GM21737 (cell line): ENCODE data around the gene GOLPH3L.
"Not testable (repeated sequence)": the region's sequence is repeated elsewhere in the genome, so short reads cannot be mapped to it uniquely, and the experiment has no call there.

Experiments used
- ATAC-seq: cut with Tn5 transposase; IDR thresholded peaks from one replicate; pipeline ENCODE4 v1.9.1; 2021; ENCODE audit warnings: mild to moderate bottlenecking, moderate library complexity; ENCODE audit not compliant: unreplicated experiment

The GOLPH3L gene

GRCh38 chr1:150696995-150697927 is at the start of gene GOLPH3L:
TSS of gene GOLPH3L (minus strand) at chr1:150697154. CDS start at chr1:150694838, 2,316 bp downstream.
- peak; percentile 99 for ATAC-seq

- no peak for ATAC-seq
Observed at GRCh38 chr1:150730130-150730721, 33.3 kb upstream of the GOLPH3L start.

- ATAC-seq, result no peak
Observed at GRCh38 chr1:150724336-150724735, 27.4 kb upstream of the GOLPH3L start.

DNA sequence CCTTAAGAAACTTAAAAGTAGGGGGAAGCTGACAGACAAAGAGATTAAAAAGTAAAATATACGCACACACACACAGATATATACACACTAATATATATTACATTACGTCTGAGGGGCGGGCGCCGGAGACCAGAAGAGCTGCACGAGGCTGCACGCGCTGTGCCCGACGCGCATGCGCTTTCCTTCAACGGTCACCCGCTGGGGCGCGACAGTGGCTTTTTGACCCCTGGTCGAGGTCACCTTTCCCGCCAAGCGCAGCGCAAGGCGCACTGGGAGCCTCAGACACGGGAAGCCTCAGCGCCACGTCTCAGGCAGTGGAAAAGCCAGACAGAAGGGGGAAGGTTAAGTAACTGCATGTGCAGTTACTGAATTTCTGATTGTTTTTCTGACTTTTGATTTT is 23.7 kb upstream of the GOLPH3L start, which contains the start of gene HORMAD1:
HORMAD1 (minus strand) TSS at position 193 of the 400 bp plus-strand sequence. CDS start 1,390 bp downstream, outside the sequence.
- ATAC-seq, result no peak

GRCh38 chr1:150720098-150720497 is 23.1 kb upstream of the GOLPH3L start:
- ATAC-seq, result no peak

- no peak for ATAC-seq
Observed at GRCh38 chr1:150718225-150718891, 21.4 kb upstream of the GOLPH3L start.

DNA sequence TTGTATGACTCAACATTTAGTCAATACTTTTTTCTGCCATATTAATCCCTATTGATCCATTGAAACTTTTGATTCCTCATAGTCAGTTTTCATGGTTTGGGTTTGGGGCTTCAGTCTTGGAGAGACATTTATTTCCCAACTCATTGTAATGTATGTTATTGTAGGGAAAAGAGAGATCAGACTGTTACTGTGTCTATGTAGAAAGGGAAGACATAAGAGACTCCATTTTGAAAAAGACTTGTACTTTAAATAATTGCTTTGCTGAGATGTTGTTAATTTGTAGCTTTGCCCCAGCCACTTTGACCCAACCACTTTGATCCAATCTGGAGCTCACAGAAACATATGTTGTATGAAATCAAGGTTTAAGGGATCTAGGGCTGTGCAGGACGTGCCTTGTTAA is 12.1 kb upstream of the GOLPH3L start:
- not testable (repeated sequence) for ATAC-seq

DNA sequence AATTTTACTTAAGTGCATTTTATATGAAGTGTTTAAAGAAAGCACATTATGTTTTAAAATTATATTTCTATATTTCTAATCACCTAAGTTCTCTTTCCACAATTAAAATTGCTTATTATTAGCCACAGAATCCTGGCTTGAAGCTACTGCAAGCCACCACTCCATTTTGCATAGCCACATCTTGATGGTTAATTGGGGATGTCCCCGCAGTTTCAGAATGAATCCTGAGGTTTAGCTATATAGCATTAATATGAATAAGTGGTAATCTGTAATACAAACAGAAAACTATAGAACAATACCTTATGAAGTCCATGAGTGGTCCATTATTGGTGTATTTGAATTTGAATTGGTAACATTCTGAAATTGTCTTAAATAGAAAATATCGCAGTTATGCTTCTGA is 11.6 kb upstream of the GOLPH3L start:
- no peak for ATAC-seq

DNA sequence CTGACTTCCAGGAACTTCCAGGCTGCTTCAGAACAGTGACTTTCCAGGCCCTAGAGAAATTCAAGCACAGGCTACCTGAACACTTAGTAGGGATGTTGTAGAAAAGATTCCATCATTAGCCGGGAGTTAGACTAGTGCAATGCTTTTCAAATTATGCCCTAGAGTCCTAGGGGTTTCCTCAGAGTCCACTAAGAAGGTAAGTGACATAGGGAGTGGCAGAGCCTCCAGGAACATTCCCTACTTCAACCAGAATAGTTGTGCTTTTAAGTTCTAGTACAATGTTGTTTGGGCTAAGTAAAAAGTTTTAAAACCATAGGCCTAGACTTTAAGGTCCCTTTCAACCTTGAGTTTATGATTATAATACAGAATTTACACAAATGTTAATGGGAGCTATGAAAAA is 9.1 kb upstream of the GOLPH3L start:
- no peak for ATAC-seq

DNA sequence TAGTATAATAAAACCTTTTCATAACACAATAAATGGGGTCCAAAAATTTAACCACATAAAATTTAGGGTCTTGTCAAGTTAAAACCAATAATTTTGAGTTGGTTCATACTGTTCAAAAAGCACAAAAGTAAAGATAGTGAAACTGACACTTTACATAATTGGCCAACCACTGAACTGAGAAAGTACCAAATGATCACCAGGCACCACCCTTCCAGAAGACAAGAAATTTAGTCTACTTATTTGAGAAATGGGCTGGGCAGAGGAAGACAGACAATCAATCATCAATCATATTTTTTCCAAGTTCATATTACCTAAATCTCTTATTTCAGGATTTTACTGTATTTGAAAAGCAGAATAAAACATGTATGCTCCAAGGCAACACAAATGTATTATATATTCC is 6.5 kb upstream of the GOLPH3L start:
- no peak for ATAC-seq

GRCh38 chr1:150696590-150696989 is 364 bp downstream of the GOLPH3L start:
- ATAC-seq, result no peak

GRCh38 chr1:150696162-150696561 is 792 bp downstream of the GOLPH3L start:
- no peak for ATAC-seq

GRCh38 chr1:150695561-150695960 is 1.4 kb downstream of the GOLPH3L start:
- ATAC-seq, result no peak

DNA sequence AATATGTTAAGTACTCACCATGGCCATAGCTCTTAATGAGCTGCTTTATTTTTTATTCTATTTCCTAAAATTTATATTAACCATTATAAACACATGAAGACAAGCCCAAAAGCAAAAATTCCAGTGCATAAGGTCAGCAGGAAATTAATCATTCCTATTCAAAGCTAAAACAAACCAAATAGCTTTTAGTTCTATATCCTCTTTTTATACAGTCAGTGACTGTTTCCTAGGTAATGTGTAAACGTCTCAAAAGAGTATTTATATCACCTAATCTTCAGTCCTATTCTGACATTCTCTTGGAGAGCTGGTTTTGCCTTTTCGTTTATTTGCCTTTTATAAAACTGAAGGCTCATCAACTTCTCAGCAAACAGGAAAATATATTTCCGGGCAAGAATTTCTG is 4.2 kb downstream of the GOLPH3L start:
- ATAC-seq, result no peak

DNA sequence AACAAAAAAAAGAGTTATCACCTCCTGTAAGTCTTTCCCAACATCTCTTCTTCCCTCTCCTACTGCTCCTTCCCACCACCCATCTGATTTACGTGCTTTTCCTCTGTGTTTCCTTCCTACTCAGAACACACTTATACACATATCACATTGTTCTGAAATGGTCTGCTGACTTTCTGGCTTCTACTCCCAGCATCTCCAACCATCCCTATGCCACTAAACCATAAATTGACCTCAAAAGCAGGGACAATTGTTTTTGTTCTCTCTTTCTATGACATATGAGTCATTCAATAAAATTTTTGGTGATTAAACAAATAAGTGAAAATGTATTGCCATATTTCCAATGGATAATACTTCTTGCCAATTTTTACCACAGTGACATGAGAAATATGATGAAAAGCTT is 8.2 kb downstream of the GOLPH3L start:
- no peak for ATAC-seq

DNA sequence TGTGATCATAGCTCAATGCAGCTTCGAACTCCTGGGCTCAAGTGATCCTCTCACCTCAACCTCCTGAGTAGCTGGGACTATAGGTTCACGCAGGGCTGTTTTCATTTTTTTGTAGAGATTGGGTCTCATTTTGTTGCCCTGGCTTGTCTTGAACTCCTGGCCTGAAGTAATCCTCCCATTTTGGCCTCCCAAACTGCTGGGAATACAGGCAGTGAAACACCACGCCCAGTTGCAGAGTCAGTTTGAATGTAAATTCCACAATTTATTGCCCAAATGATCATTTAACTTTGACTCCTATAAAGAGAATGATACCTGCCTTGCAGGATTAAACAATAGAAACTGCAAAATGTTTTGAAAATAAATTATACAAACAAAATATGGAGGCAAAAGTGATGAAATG is 10.7 kb downstream of the GOLPH3L start:
- ATAC-seq, result no peak

- no peak for ATAC-seq
Observed at GRCh38 chr1:150683914-150684313, 13.0 kb downstream of the GOLPH3L start.

DNA sequence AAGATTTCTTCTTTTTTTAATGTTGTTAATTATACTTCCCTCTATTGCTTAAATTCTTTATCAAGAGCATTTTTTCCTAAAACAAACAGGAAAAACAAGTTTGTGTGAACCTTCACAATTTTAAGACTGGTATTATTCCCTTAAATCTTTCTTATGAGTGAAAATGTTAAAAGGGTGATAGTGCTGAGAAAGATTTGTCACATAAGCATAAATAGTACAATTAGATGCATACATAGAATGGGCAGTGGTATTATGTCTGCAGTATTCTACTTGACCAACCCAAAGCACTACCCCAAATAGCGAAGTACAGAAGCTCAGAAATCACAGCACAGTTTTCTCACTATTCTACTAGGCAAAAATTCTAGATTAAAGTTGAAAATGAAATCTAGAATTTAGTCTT is 18.0 kb downstream of the GOLPH3L start:
- ATAC-seq, result no peak

DNA sequence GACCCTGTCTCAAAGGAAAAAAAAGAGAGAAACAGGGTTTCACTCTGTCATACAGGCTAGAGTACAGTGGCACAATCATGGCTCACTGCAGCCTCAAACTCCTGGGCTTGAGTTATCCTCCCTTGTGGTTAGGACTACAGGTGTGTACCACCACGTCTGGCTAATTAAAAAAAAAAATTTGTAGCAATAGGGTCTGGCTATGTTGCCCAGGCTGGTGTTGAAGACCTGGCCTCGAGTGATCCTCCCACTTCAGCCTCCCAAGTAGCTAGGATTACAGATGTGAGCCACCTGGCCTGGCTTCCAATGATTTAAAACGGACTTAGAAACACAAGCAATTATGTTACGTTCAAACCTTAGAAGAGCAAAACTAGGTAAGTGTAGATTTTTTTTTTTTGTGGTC is 22.1 kb downstream of the GOLPH3L start:
- ATAC-seq, result no peak

- no peak for ATAC-seq
Observed at GRCh38 chr1:150663321-150663720, 33.6 kb downstream of the GOLPH3L start.

- no peak for ATAC-seq
Observed at GRCh38 chr1:150662811-150663210, 34.1 kb downstream of the GOLPH3L start.

GRCh38 chr1:150661156-150661555 is 35.8 kb downstream of the GOLPH3L start:
- no peak for ATAC-seq
